NB4 (cell line): ENCODE results near the gene HHIPL2.
"Not testable (repeated sequence)": the region's sequence is repeated elsewhere in the genome, so short reads cannot be mapped to it uniquely, and the experiment has no call there.

Experiments used
- POLR2A ChIP-seq: IDR thresholded peaks from 2 replicates; pipeline ENCODE4 v1.6.1; 2011; ENCODE audit warnings: mild to moderate bottlenecking; ENCODE audit not compliant: insufficient read length; ENCODE audit errors: extremely low read depth
- TF ChIP-seq, protein P1 (sequence below): IDR thresholded peaks from one replicate; pipeline ENCODE4 v1.5.1; 2012; ENCODE audit warnings: low read depth, low read length
- TF ChIP-seq, protein P2 (sequence below): IDR thresholded peaks from 2 replicates; pipeline ENCODE4 v1.6.1; 2011; ENCODE audit warnings: low read depth, low read length

DNA sequence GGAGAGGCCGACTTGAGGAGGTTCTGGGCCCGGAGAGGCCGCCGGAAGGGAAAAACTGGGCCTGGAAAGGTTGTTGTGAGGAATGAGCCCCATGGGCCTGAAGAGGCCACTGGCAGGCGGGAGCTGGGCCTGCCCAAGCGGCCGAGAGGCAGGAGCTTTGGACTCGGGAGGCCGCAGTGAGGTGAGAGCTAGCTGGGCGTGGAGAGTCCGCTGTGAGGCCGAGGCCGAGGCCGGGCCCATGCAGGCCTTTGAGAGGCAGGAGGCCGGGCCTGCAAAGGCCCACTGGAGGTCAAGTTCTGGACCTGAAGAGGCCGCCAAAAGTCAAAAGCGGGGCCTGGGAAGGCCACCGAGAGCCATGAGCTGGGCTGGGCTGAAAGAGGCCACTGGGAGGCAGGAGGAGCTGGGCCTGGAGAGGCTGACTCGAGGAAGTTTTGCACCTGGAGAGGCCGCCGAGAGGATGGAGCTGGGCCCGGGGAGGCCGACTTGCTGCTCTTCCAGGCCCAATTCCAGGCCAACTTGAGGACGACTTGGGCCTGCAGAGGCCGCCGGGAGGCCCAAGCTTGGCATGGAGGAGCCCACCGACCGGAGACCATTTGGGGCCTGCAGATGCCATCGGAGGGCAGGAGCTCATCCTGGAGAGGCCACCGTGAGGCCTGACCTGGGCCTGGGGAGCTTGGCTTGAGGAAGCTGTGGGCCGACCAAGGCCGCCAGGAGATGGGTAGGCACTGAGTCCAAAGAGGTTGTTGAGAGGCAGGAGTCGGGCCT is 74.9 kb downstream of the HHIPL2 start:
- TF ChIP-seq, protein P1, sequence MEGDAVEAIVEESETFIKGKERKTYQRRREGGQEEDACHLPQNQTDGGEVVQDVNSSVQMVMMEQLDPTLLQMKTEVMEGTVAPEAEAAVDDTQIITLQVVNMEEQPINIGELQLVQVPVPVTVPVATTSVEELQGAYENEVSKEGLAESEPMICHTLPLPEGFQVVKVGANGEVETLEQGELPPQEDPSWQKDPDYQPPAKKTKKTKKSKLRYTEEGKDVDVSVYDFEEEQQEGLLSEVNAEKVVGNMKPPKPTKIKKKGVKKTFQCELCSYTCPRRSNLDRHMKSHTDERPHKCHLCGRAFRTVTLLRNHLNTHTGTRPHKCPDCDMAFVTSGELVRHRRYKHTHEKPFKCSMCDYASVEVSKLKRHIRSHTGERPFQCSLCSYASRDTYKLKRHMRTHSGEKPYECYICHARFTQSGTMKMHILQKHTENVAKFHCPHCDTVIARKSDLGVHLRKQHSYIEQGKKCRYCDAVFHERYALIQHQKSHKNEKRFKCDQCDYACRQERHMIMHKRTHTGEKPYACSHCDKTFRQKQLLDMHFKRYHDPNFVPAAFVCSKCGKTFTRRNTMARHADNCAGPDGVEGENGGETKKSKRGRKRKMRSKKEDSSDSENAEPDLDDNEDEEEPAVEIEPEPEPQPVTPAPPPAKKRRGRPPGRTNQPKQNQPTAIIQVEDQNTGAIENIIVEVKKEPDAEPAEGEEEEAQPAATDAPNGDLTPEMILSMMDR: not testable (repeated sequence)
- not testable (repeated sequence) for TF ChIP-seq POLR2A
- TF ChIP-seq, protein P2, sequence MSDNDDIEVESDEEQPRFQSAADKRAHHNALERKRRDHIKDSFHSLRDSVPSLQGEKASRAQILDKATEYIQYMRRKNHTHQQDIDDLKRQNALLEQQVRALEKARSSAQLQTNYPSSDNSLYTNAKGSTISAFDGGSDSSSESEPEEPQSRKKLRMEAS: not testable (repeated sequence)
